ENCODE measurements around the gene BCL11A.

The BCL11A gene

DNA sequence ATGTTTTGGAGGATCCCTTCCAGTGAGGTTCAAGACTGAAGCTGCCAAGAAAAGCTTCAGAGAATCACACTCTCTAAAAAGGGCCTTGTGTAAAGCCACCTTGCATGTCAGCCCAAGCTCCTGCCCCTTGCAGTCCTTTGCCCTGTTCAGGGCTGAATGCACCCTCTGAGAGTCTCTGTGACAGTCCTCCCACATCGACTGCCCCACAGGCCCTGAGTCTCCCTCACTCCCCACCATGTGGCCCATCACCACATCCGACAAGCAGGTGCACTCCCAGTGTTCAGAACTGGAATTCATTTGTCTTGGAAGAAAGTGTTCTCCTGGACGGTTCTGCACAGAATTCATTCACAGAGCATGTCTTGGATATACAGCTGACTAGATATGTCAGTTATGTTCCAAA is 31.0 kb downstream of the BCL11A start:
- DNase-seq: no peak

GRCh38 chr2:60521626-60522025 is 31.8 kb downstream of the BCL11A start:
- no peak for DNase-seq

DNA sequence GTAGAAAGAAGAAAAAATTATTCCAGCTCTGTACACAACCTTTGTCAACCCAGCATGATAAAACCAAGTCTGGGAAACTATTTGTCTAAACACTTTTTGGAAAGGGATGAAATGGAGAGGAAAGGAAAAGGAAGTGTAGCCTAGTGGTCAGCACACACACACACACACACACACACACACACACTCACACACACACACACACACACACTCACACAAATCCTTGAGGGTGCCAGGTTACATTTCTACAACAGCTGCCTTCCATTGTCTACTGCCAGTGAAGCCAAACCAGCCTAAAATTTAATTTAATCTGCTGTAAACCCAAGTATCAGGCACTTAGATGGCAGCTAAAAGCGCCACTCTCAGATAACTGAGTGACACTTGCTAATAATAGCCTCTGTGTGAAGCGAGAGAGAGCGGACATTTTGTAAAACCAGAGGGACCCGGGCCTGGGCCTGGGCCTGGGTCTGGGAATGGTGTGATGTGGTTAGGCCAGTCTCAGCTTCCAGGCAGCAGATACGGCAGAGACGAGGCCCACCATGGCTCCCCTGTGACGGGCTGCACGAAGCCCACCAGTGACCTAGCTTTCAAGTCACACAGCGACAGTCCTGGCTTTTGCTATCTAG is 32.4 kb downstream of the BCL11A start:
- DNase-seq: no peak

GRCh38 chr2:60520151-60520876 is 33.1 kb downstream of the BCL11A start:
- no peak for DNase-seq

- no peak for DNase-seq
Measured at GRCh38 chr2:60519231-60519863, 34.1 kb downstream of the BCL11A start.

- no peak for DNase-seq
Measured at GRCh38 chr2:60518567-60518966, 34.9 kb downstream of the BCL11A start.

DNA sequence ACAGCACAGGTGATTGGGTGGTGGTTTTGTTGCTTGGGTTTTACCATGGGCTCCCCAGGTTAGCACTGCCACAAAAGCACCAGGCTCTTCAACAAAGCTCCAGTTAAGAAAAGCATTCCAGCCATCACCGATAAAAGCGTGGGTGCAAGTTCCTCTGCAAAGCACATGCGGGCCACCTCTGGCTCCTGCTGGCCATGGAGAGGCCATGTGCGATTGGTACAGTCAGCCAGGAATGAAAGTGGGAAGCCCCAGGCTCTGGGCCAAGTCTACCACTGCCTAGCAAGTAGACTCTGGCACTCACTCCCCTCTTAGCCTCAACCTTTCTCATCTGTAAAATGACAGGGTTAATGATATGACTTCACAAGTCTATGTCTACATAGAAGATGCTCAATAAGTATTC is 36.0 kb downstream of the BCL11A start:
- DNase-seq: no peak

- no peak for DNase-seq
Measured at GRCh38 chr2:60516826-60517225, 36.6 kb downstream of the BCL11A start.

DNA sequence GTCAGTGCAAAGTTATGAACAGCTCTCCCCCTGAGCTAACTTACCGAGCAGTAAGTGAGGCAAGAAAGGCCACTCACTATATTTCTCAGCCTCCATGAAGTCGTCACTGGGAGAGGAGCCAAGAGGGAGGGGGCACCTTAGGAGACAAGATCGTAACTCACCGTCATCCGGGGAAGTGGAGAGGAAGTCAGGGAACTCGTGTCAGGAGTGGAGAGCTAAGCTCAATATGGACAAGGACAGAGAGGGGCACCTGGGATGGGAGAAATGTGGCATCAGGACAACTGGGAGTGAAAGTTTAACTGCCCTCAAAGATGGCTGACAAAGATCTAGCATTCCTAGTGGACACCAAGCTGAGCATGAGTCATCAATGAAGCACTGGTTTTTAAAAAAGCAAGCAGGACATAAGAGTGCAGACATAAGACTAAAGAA is 37.1 kb downstream of the BCL11A start:
- DNase-seq: no peak

DNA sequence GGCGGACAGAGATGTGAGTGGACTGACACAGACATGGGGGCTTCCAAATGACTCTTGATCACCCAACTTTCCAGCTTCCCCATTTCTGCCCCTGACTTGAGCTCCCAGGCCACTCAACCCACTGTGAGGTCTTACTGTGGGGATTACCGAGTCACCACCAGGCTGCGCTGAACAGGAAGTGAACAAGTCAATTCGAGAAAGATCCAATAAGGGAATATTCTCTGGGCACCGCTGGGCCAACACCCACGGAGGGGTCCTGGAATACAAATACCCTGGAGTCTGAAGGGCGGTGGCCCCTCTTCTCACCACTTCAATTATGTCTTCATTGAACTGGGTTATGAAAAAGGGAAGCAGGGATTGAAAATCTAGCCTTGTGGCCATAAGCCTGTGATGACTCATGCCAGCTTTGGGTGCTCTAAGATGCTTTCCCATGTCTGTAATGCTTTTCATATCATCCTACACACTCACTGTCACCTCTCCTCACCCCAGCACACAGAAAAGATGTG is 37.7 kb downstream of the BCL11A start:
- DNase-seq: no peak

GRCh38 chr2:60513996-60514395 is 39.5 kb downstream of the BCL11A start:
- no peak for DNase-seq

- DNase-seq: no peak
Measured at GRCh38 chr2:60513191-60513590, 40.3 kb downstream of the BCL11A start.

- no peak for DNase-seq
Measured at GRCh38 chr2:60512641-60513040, 40.8 kb downstream of the BCL11A start.

GRCh38 chr2:60512062-60512622 is 41.3 kb downstream of the BCL11A start:
- DNase-seq: no peak

GRCh38 chr2:60510713-60511112 is 42.7 kb downstream of the BCL11A start:
- no peak for DNase-seq

DNA sequence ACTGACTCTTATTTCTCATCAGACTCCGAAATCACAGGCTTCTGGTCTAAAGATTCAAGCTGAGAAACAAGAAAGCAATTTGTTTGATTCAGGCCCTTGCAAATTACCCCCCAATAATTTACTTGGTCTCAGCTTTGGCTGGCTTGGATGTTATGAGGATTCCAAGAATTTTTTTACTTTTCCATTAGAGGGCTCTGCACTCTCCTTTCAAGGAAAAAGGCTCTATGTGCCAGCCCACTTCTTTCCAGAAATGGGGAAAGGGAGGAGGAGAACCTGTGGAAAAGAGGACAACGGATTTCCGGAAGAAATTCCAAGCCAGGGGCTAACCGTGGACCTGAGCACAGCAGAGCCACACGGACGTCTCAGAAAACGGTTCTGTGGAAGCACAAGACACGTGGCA is 44.4 kb downstream of the BCL11A start:
- DNase-seq: no peak

GRCh38 chr2:60508339-60508917 is 45.0 kb downstream of the BCL11A start:
- DNase-seq: no peak

- DNase-seq: no peak
Measured at GRCh38 chr2:60507211-60507965, 46.1 kb downstream of the BCL11A start.

GRCh38 chr2:60505880-60506260 is 47.6 kb downstream of the BCL11A start:
- DNase-seq: no peak

DNA sequence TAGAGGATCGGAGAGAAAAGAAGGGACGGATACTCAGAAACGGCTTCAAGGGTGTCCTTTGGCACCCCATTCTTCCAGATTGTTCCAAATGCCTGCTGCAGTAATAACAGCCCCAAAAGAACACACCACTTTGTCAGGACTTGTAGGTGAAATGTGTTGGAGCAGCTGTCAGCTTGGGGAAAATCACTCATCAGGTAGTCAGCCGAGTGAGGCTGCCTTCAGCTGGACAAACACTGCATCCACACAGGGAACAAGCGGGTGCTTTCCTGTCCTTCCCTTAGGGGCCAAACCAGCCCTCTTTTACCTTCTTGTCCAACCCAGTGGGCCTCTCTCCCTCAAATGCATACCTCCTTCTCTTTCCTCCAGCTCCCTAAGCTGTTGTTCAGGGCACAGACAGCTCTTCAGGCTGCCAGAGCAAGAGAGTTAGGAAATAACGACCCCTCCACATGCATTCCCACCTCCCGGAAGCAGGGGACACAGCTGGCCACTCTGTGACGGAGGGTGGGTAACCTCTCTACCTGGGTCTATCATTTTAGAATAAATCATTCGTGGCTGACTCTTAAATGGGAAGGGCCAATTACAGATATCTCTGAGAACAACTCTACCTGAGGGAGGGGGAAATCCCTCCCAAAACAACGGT is 48.1 kb downstream of the BCL11A start:
- DNase-seq: no peak

GRCh38 chr2:60504049-60504448 is 49.4 kb downstream of the BCL11A start:
- DNase-seq: no peak

- no peak for DNase-seq
Measured at GRCh38 chr2:60502144-60502543, 51.3 kb downstream of the BCL11A start.
